ENCODE data around the gene RCC1. TPM values are rescaled to one million over a fixed set of nuclear protein-coding genes. Genes with fewer than 3 reads are reported as not detected.

RCC1 gene
- total and polyA plus RNA-seq, 2 donors (not counting 3 experiments of a cell fraction or from before 2014, with no cell fraction given), result 37.1 to 77.7 TPM

DNA sequence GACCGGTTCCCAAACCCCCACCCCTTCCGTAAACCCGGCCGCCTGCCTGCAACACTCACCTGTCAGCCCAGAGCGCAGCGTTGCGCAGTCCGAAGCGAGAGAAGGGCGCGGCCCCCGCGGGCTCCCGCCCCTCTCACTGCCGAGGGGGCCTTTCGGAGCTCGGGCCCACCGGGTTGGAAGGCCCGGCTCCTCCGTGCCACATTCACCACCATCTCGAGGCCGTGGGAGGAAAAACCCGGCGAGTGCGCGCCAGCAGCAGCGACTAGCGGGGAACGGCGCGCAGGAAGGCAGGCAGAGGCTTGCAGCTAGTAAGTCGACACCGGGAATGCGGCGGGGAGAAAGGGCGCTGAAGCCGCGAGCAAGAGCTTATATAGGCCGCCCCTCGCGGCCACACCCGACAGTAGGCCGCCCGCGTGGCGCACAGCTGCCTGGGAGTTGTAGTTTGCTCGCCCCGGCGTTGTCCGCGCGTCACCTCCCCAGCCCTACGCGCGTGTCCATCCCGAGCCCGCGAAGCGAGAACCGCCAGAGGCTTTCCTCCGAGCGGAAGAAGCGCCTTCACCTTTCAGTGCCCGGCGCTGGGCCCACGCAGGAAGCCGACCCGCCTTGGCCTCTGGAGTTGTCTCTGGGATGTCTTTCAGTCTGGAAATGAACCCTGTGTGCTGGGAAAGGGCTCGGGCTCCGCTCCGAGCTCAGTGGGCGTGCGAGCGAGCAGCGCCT lies 75.8 kb downstream of the RCC1 start:
- Histone ChIP-seq H3K9me3 (replicated peaks; ENCODE audit: control insufficient read depth, insufficient read depth, low read length) (no peaks in the 10 kb centered on the region), H3K4me3 (replicated peaks in 1 of 3; ENCODE audit: insufficient read depth in 1 of 3, low read depth in 1 of 3, low read length in 3 of 3) (peak overlapping the region; percentile 75 to 98 (median 92)), H3K36me3 (ENCODE audit: control insufficient read depth in 2 of 2, extremely low read depth in 1 of 2, insufficient read depth in 2 of 2, low read length in 2 of 2) (peaks cover 18 to 22% of the 10 kb centered on the region in 2 experiments), H3K27me3 (ENCODE audit: control insufficient read depth in 2 of 2, insufficient read depth in 2 of 2, low read length in 2 of 2) (no peaks in the 10 kb centered on the region), H3K79me2 (ENCODE audit: control insufficient read depth, insufficient read depth, low read length) (peaks cover 32% of the 10 kb centered on the region), H3K9me1 (replicated peaks; ENCODE audit: control insufficient read depth, extremely low read depth, insufficient read depth, low read length) (no peaks in the 10 kb centered on the region), H3K9ac (replicated peaks; ENCODE audit: extremely low read depth, insufficient read depth, low read length) (peak overlapping the region; percentile 82), H2AFZ (ENCODE audit: low read depth, low read length) (peak overlapping the region; percentile 94), H3K4me2 (ENCODE audit: insufficient read depth, low read length) (peak overlapping the region; percentile 88), H4K20me1 (replicated peaks; ENCODE audit: control insufficient read depth, extremely low read depth, insufficient read depth, low read length) (peaks cover 4% of the 10 kb centered on the region), H3K4me1 (ENCODE audit: control insufficient read depth, extremely low read depth, insufficient read depth, low read length) (peaks cover 31% of the 10 kb centered on the region), H3K27ac (ENCODE audit: insufficient read depth, low read depth, low read length) (peak overlapping the region; percentile 65)
- intact Hi-C loops (cut with micrococcal nuclease), result loop anchor here (1.0 to 2.0 kb wide), 4 partner anchors 28 to 75 kb away; partner anchors contain the start of genes RCC1 and TRNAU1AP
- dilution Hi-C loops (cut with MboI; ENCODE audit: extremely low pct_ligation_motif_present, low sequenced_read_pairs), result no loop called here
- no TSS peak for BruUV-seq (replicated peaks)
- ChIA-PET CTCF (interaction anchor here (0.7 to 4.7 kb wide), 14 partner anchors 9 to 333 kb away, joined by 3 to 44 read pairs (median 6); no protein-coding TSS in a partner anchor), POLR2A (interaction anchor here (0.6 to 4.3 kb wide), 35 partner anchors 9 to 421 kb away, joined by 3 to 59 read pairs (median 6); partner anchors contain the start of genes ATP5IF1, MED18, PHACTR4 and RAB42)
- peak; percentile 80 for FAIRE-seq
- TF ChIP-seq GATA2 (IDR thresholded peaks at IDR 0.05; ENCODE audit: insufficient read depth, insufficient read length, low read depth, low read length), result no peak
- peak; percentile 100 for TF ChIP-seq POLR2A (IDR thresholded peaks at IDR 0.05; ENCODE audit: low read depth, low read length)
- TF ChIP-seq, protein P1, sequence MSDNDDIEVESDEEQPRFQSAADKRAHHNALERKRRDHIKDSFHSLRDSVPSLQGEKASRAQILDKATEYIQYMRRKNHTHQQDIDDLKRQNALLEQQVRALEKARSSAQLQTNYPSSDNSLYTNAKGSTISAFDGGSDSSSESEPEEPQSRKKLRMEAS (IDR thresholded peaks at IDR 0.05; ENCODE audit: insufficient read depth, insufficient read length), result peak; percentile 60
- TF ChIP-seq JUN (IDR thresholded peaks at IDR 0.05; ENCODE audit: borderline replicate concordance, insufficient read depth, insufficient read length, low read depth), result no peak
- TF ChIP-seq EZH2 (IDR thresholded peaks at IDR 0.05; ENCODE audit: borderline replicate concordance, low read depth, low read length, severe bottlenecking), result no peak
- TF ChIP-seq MYC (IDR thresholded peaks at IDR 0.05; ENCODE audit: low read depth, low read length), result peak; percentile 37
- TF ChIP-seq FOS (IDR thresholded peaks at IDR 0.05; ENCODE audit: borderline replicate concordance, insufficient read depth, low read length), result peak; percentile 6
- TF ChIP-seq, protein P2, sequence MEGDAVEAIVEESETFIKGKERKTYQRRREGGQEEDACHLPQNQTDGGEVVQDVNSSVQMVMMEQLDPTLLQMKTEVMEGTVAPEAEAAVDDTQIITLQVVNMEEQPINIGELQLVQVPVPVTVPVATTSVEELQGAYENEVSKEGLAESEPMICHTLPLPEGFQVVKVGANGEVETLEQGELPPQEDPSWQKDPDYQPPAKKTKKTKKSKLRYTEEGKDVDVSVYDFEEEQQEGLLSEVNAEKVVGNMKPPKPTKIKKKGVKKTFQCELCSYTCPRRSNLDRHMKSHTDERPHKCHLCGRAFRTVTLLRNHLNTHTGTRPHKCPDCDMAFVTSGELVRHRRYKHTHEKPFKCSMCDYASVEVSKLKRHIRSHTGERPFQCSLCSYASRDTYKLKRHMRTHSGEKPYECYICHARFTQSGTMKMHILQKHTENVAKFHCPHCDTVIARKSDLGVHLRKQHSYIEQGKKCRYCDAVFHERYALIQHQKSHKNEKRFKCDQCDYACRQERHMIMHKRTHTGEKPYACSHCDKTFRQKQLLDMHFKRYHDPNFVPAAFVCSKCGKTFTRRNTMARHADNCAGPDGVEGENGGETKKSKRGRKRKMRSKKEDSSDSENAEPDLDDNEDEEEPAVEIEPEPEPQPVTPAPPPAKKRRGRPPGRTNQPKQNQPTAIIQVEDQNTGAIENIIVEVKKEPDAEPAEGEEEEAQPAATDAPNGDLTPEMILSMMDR (IDR thresholded peaks at IDR 0.05; ENCODE audit: extremely low read depth in 1 of 2, insufficient read depth in 1 of 2, low read depth in 1 of 2, low read length in 2 of 2), result no peak
- peak; percentile 100 for TF ChIP-seq POLR2AphosphoS5 (IDR thresholded peaks at IDR 0.05; ENCODE audit: insufficient read depth, low read depth, low read length)
- DNase-seq (ENCODE audit: low read depth, low spot score), result peak; percentile 97

All from endothelial cell of umbilical vein (primary cell).